Nucleus accumbens (tissue), 56 donors: ENCODE results near the gene RIOK3.
"Not testable (repeated sequence)": the region's sequence is repeated elsewhere in the genome, so short reads cannot be mapped to it uniquely, and the experiment has no call there.

ENCODE experiments used
- DNase-seq, 56 donors: peaks; one replicate each; lab custom pipeline; 2025; lab: John Stamatoyannopoulos, UW

The RIOK3 gene

GRCh38 chr18:23452728-23453679, at the start of gene RIOK3:
Gene RIOK3, plus strand, starts transcription at chr18:23453287. Its CDS starts 153 bp downstream, at chr18:23453440.
- peak; percentile 65 to 99 (median 96) for DNase-seq

- DNase-seq, result no peak
Observed at GRCh38 chr18:23403310-23403709, 49.8 kb upstream of the RIOK3 start.

GRCh38 chr18:23405636-23406035, 47.5 kb upstream of the RIOK3 start:
- no peak for DNase-seq

GRCh38 chr18:23406271-23406787, 46.8 kb upstream of the RIOK3 start:
- no peak for DNase-seq

GRCh38 chr18:23412351-23412964, 40.6 kb upstream of the RIOK3 start:
- DNase-seq, result no peak

- no peak for DNase-seq
Observed at GRCh38 chr18:23415515-23415914, 37.6 kb upstream of the RIOK3 start.

- no peak for DNase-seq
Observed at GRCh38 chr18:23416298-23416697, 36.8 kb upstream of the RIOK3 start.

GRCh38 chr18:23421277-23421676, 31.8 kb upstream of the RIOK3 start:
- no peak for DNase-seq

- peak in 3 of 56 donors; percentile 7 to 9 (median 8) for DNase-seq
Observed at GRCh38 chr18:23422751-23423418, 30.2 kb upstream of the RIOK3 start.

- DNase-seq, result no peak
Observed at GRCh38 chr18:23424616-23425015, 28.5 kb upstream of the RIOK3 start.

- DNase-seq, result no peak
Observed at GRCh38 chr18:23428821-23429220, 24.3 kb upstream of the RIOK3 start.

- DNase-seq, result not testable (repeated sequence)
Observed at GRCh38 chr18:23429538-23429937, 23.5 kb upstream of the RIOK3 start.

- DNase-seq, result no peak
Observed at GRCh38 chr18:23433360-23433759, 19.7 kb upstream of the RIOK3 start.

GRCh38 chr18:23437357-23438045, 15.6 kb upstream of the RIOK3 start:
- peak; percentile 25 to 94 (median 78) for DNase-seq

GRCh38 chr18:23438046-23438377, 15.1 kb upstream of the RIOK3 start:
- DNase-seq, result no peak

GRCh38 chr18:23438608-23439366, 14.3 kb upstream of the RIOK3 start:
- DNase-seq, result no peak

GRCh38 chr18:23440131-23440530, 13.0 kb upstream of the RIOK3 start:
- no peak for DNase-seq

GRCh38 chr18:23442958-23443357, 10.1 kb upstream of the RIOK3 start:
- DNase-seq, result no peak

GRCh38 chr18:23448291-23448690, 4.8 kb upstream of the RIOK3 start:
- no peak for DNase-seq

- DNase-seq, result no peak
Observed at GRCh38 chr18:23450022-23450421, 3.1 kb upstream of the RIOK3 start.
